Stimulated activated CD4-positive, alpha-beta T cell treated with anti-CD3 and anti-CD28 coated beads, TNF-alpha, amount 100 ng/mL, for 24 hours (primary cell): ENCODE measurements around the gene LSM11.
A peak's percentile ranks its signal among the peaks of the same experiment; 100 is the strongest.

Source experiments
- DNase-seq, 3 experiments: peaks; one replicate each; pipeline ENCODE4 v3.0.0-alpha.2; 2020; ENCODE audit warnings: low read depth in 3 of 3

Gene LSM11

DNA sequence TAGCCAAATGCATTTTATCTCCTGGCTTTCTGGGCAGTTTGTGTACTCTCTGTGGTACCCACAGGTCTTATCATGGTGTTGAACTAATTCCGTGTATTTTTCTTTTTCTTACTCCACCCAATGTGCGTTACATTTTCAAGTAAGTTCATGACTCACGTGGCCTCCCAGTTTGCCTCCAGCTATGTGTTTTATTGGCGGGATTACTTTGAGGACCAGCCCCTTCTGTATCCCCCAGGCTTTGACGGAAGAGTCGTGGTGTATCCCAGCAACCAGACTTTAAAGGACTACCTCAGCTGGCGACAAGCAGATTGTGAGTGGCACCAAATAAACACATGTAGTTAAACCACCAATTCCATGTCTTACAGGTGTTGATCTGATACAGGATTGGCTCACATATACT is 9.1 kb upstream of the LSM11 start:
- DNase-seq: no peak

GRCh38 chr5:157735991-157736390 is 7.5 kb upstream of the LSM11 start:
- no peak for DNase-seq

GRCh38 chr5:157739388-157740228 is 3.9 kb upstream of the LSM11 start:
- no peak for DNase-seq

GRCh38 chr5:157740229-157740610 is 3.3 kb upstream of the LSM11 start:
- no peak for DNase-seq

DNA sequence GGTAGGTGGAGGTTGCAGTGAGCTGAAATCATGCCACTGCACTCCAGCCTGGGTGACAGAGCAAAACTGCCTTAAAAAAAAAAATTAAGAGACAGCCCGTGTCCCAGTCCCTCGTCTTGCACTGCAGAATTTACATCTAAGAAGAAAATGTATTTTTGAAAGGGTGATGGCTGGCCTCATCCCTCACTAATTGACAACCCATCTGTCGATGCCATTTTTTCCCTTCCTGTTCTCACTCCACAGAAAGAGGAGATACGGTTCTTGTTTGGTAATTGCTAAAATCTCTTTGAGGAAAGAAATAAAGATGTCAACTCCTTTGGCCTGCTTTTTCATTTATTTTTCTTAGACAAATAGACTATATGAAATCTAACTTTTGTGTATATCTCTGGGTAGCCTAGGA is 2.4 kb upstream of the LSM11 start:
- DNase-seq: no peak

DNA sequence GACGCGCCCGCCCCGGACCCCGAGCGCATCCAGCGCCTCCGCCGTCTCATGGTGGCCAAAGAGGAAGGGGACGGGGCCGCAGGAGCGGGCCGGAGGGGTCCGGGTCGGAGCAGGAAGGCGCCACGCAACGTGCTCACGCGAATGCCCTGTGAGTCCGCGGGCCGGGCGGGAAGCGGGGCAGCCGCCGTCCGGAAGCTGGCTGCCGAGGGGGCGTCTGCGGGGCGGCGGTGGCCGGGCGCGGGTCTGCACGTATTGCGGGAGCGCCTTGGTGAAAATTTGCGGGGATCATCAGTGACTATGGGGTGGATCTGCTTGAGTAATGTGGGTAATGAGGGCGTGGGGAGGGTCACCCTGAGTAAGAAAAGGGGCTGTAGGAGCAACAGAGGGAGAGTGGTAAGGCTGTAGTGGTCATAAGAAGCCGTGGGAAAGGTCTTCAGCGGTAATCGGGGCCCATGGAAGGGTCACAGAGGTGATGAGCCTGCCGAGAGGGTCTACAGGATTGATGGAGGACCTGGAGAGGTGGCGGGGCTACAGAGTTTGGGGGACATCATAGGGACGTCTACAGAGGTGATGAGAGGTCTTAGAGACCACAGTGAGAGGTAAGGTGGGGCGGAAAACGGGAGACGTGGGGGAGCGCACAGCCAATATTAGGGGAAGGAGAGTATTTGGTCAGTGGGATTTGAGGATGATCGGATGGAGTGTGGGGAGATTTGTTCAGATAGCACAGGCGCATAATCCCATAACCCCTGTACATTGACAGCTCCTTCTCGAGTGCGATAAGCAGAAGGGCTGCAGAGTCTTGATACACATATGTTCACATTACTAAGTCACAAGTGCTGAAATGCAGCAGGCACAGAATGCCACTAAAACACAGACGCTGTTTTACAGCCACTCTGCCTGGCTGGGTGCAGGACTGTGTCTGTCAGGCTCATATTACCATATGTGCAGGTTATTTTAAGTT is 819 bp downstream of the LSM11 start:
- DNase-seq: peak in 1 of 3 experiments; percentile 35

DNA sequence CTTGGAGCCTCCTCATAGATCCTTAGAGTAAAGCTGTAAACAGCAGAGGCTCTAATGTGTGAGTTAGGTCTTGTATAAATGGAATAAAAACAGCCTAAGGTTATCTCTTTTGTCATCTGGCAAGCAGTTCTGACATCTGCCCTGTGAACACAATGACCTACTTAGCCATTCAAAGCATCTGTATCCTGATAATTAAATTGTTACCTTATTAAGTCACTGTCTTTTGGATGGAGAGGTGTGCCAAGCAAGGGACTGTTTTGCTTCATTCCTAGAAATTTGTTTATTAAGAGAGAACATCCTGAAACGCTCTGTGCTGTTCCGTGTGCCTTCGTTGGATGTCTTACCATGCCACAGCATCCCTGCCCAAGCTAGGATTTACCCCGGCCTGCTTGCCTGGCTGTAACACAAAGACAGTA is 1.5 kb downstream of the LSM11 start:
- no peak for DNase-seq

DNA sequence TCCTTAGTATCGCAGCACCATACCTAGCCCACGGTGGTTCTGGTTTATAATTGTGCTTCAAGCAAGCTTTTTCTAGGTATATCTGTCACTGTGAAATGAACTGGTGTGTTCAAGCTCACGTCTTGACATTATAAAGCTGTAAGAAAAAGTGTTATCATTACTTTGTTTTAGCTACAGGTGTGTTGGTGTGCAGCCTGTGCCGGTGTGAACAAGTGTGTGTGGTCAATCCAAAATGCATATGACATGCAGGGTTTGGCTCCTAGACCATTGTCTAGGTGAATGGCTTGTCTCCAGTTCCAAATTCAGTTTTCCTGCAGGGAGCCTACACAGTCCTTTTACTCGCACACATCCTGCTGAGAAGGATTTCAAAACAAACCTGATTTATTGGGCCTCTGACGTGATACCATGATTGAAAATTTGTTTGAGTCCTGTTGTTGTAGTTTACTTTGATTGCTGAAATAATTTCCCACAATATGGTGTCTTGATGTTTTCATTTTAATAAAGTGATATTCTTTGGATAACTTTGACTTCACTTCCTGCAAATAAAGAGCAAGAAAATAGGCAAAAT is 3.7 kb downstream of the LSM11 start:
- no peak for DNase-seq

- DNase-seq: no peak
Measured at GRCh38 chr5:157747766-157748700, 4.5 kb downstream of the LSM11 start.

DNA sequence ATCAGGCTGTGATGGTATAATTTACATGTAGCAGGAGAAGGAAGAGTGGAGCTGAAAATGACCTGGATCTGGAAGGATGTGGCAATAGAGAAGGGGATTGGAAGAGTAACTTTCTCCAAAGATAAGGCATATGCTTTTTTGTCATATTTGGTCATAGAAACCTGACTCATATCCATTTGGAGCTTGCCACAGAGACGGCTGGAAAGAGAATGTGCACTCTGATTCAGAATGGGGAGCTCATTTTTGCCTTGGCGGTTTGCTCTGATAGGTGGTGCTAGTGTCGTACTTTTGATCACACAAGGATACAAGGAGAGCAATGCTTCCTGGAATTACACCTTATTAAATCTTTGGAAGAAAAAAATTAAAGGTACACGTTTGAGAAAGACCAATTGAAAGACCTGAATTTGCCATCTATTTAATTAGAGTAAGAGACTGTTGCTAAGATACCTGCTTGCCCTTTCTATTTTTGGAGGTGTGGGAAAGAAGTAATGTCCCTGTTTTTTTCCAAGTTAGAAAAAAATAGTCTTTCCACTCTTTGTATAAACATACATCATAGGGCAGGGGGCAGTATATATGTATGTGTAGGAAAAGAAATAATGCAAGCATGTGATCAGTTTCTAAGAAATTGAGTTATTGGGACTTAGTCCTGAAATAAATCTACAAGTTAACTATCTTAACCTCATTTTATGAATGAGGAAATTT is 5.4 kb downstream of the LSM11 start:
- DNase-seq: no peak

GRCh38 chr5:157749462-157749799 is 5.9 kb downstream of the LSM11 start:
- no peak for DNase-seq

DNA sequence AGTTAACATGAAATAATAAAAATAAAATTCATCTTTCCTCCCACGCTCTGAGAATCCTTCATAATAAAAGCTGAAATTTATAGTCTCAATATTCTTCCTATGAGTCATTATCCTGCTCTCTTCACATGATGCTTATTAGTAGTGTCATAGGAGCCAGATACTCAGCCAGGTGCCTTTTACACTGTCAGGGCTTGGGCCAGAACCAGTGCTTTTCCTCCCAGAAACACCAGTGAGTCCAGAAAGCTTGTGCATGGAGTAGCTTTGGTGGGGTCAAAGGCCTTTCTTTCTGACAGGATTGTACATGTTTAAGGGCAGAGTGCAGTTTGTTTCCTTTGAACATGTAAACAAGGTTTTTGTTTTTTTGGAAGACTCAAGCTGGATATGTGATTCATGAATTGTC is 6.8 kb downstream of the LSM11 start:
- DNase-seq: no peak

DNA sequence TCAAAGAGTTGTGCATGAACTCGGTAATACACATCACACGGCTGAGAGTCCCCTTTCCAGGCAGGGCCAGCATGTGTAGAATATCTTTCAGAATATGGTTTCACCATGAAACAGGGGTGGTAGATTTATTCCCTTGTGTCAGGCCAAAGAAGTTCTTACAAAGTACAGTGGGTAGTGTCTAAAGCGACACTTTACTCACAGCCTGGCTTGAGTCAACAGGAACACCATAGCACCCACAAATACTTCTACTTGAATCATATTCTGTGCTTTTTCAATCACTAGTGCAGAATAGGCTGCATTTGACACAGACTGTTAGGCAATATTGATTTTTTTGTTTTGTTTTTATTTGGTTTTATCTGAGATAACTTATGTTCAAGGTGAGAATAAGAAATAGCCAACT is 12.6 kb downstream of the LSM11 start:
- no peak for DNase-seq

GRCh38 chr5:157758706-157759105 is 15.2 kb downstream of the LSM11 start:
- DNase-seq: no peak

- no peak for DNase-seq
Measured at GRCh38 chr5:157761690-157762621, 18.4 kb downstream of the LSM11 start.

GRCh38 chr5:157764531-157764930 is 21.0 kb downstream of the LSM11 start:
- no peak for DNase-seq

GRCh38 chr5:157766442-157766841 is 22.9 kb downstream of the LSM11 start:
- DNase-seq: no peak

DNA sequence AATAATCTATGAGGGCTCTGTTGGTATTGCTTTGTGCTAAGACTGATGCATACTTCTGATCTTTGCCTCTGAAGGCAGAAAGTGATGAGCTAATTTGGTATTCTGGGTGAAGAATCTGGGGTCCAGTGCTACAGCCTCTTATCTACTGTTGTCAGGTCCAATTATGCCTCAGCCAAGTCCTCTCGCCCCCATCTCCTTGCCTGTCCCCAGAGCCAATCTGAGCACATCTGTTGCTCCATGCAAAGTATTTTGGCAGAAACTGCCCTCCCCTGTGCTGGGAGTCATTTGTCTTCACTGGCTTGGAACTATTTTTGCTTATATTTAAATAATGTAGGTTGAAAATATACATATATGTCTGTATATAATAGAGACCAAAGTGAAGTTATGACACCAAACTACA is 23.4 kb downstream of the LSM11 start:
- DNase-seq: no peak

- DNase-seq: no peak
Measured at GRCh38 chr5:157767689-157768088, 24.2 kb downstream of the LSM11 start.

DNA sequence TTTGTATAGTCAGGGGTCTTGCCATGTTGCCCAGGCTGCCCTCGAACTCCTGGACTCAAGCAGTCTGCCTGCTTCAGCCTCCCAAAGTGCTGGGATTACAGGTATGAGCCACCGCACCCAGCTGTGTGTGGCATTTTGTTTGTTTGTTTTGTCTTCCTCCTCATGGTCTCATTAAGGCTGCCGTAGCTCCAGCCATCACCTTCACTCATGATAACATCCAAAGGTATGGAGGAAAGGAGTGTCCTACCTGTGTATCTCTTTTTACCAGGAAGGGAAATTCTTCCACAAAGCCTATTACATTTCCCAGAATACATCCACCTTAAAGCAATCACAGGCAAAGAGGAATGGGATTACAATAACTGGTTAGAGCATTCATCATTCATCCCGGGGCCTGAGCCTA is 27.2 kb downstream of the LSM11 start:
- DNase-seq: no peak
